ENCODE data around the gene DCTN1.
"Not testable (repeated sequence)": the region's sequence is repeated elsewhere in the genome, so short reads cannot be mapped to it uniquely, and the experiment has no call there.

The DCTN1 gene

GRCh38 chr2:74374509-74375205 lies 5.5 kb downstream of the DCTN1 start:
- intact Hi-C loops (cut with DNase I), result loop anchor here (1.0 kb wide), 1 partner anchor 12 kb away; no protein-coding TSS in a partner anchor
- peak; percentile 92 to 99 (median 96) for DNase-seq

- DNase-seq, result peak in 1 of 10 donors; percentile 73
- intact Hi-C loops (cut with DNase I), result no loop called here
Observed at GRCh38 chr2:74373985-74374384, 6.1 kb downstream of the DCTN1 start.

GRCh38 chr2:74373221-74373676 lies 6.9 kb downstream of the DCTN1 start:
- intact Hi-C loops (cut with DNase I), result no loop called here
- peak in 1 of 10 donors; percentile 71 for DNase-seq

GRCh38 chr2:74372674-74373073 lies 7.4 kb downstream of the DCTN1 start:
- intact Hi-C loops (cut with DNase I), result no loop called here
- DNase-seq, result no peak

- intact Hi-C loops (cut with DNase I), result no loop called here
- DNase-seq, result no peak
Observed at GRCh38 chr2:74371421-74371820, 8.7 kb downstream of the DCTN1 start.

GRCh38 chr2:74369976-74370375 lies 10.1 kb downstream of the DCTN1 start:
- intact Hi-C loops (cut with DNase I), result no loop called here
- DNase-seq, result peak in 1 of 10 donors; percentile 48

- DNase-seq, result peak in 1 of 10 donors; percentile 40
- intact Hi-C loops (cut with DNase I), result no loop called here
Observed at GRCh38 chr2:74368499-74368898, 11.6 kb downstream of the DCTN1 start.

- intact Hi-C loops (cut with DNase I), result no loop called here
Observed at GRCh38 chr2:74367789-74368188, 12.3 kb downstream of the DCTN1 start.

GRCh38 chr2:74366036-74366435 lies 14.1 kb downstream of the DCTN1 start:
- intact Hi-C loops (cut with DNase I), result no loop called here
- peak in 1 of 10 donors; percentile 45 for DNase-seq

More at GRCh38 chr2:74367789-74368188, 12.3 kb downstream of the DCTN1 start:
- DNase-seq, result no peak

- intact Hi-C loops (cut with DNase I), result no loop called here
Observed at GRCh38 chr2:74364533-74365505, 15.3 kb downstream of the DCTN1 start.

GRCh38 chr2:74361327-74361726 lies 18.8 kb downstream of the DCTN1 start:
- intact Hi-C loops (cut with DNase I), result no loop called here
- no peak for DNase-seq

More at GRCh38 chr2:74364533-74365505, 15.3 kb downstream of the DCTN1 start:
- DNase-seq, result no peak

- no peak for DNase-seq
- intact Hi-C loops (cut with DNase I), result no loop called here
Observed at GRCh38 chr2:74357627-74358026, 22.5 kb downstream of the DCTN1 start.

- DNase-seq, result no peak
- intact Hi-C loops (cut with DNase I), result no loop called here
Observed at GRCh38 chr2:74349889-74350288, 30.2 kb downstream of the DCTN1 start.

GRCh38 chr2:74347742-74348141 lies 32.4 kb downstream of the DCTN1 start:
- DNase-seq, result no peak
- intact Hi-C loops (cut with DNase I), result no loop called here

GRCh38 chr2:74347303-74347702 lies 32.8 kb downstream of the DCTN1 start:
- no peak for DNase-seq
- intact Hi-C loops (cut with DNase I), result no loop called here

- intact Hi-C loops (cut with DNase I), result no loop called here
- no peak for DNase-seq
Observed at GRCh38 chr2:74345272-74345943, 34.7 kb downstream of the DCTN1 start.

GRCh38 chr2:74343316-74343715 lies 36.8 kb downstream of the DCTN1 start, which contains the start of gene SLC4A5:
Gene SLC4A5 (minus strand): TSS chr2:74343416. CDS start chr2:74315023, 28,393 bp downstream.
- DNase-seq, result no peak
- intact Hi-C loops (cut with DNase I), result no loop called here

GRCh38 chr2:74336227-74336626 lies 43.9 kb downstream of the DCTN1 start:
- DNase-seq; intact Hi-C loops (cut with DNase I): not testable (repeated sequence)

- intact Hi-C loops (cut with DNase I), result loop anchor here (5.0 kb wide), 1 partner anchor 83 kb away; no protein-coding TSS in a partner anchor
- peak; percentile 61 to 97 (median 84) for DNase-seq
Observed at GRCh38 chr2:74334931-74335333, 45.2 kb downstream of the DCTN1 start.

GRCh38 chr2:74333896-74334586 lies 46.1 kb downstream of the DCTN1 start:
- intact Hi-C loops (cut with DNase I), result loop anchor here (5.0 kb wide), 1 partner anchor 82 kb away; no protein-coding TSS in a partner anchor
- DNase-seq, result no peak
